HG03066 (cell line): ENCODE data around the gene DDX17.

ENCODE experiments used
- ATAC-seq: cut with Tn5 transposase; IDR thresholded peaks from one replicate; pipeline ENCODE4 v1.9.1; 2021; ENCODE audit warnings: low read depth; ENCODE audit not compliant: unreplicated experiment

The DDX17 gene

GRCh38 chr22:38506118-38506962 is at the start of gene DDX17:
Gene DDX17, minus strand, starts transcription at chr22:38506311.
- ATAC-seq, result peak; percentile 77

GRCh38 chr22:38554281-38554680 is 48.2 kb upstream of the DDX17 start:
- no peak for ATAC-seq

- no peak for ATAC-seq
Observed at GRCh38 chr22:38549101-38549894, 43.2 kb upstream of the DDX17 start.

GRCh38 chr22:38540701-38541100 is 34.6 kb upstream of the DDX17 start:
- no peak for ATAC-seq

- no peak for ATAC-seq
Observed at GRCh38 chr22:38531251-38531938, 25.3 kb upstream of the DDX17 start.

- ATAC-seq, result no peak
Observed at GRCh38 chr22:38524429-38524828, 18.3 kb upstream of the DDX17 start.

GRCh38 chr22:38523479-38523878 is 17.4 kb upstream of the DDX17 start:
- ATAC-seq, result no peak

GRCh38 chr22:38523029-38523428 is 16.9 kb upstream of the DDX17 start:
- ATAC-seq, result no peak

- ATAC-seq, result no peak
Observed at GRCh38 chr22:38519453-38520250, 13.5 kb upstream of the DDX17 start.

- no peak for ATAC-seq
Observed at GRCh38 chr22:38518620-38519019, 12.5 kb upstream of the DDX17 start.

GRCh38 chr22:38513063-38513462 is 7.0 kb upstream of the DDX17 start:
- no peak for ATAC-seq

- no peak for ATAC-seq
Observed at GRCh38 chr22:38510416-38510970, 4.4 kb upstream of the DDX17 start.

GRCh38 chr22:38505541-38506117 is 482 bp downstream of the DDX17 start:
- ATAC-seq, result no peak

GRCh38 chr22:38504731-38505540 is 1.2 kb downstream of the DDX17 start:
- ATAC-seq, result no peak

GRCh38 chr22:38503021-38503420 is 3.1 kb downstream of the DDX17 start:
- no peak for ATAC-seq

- no peak for ATAC-seq
Observed at GRCh38 chr22:38501797-38502672, 4.1 kb downstream of the DDX17 start.

GRCh38 chr22:38497869-38498268 is 8.2 kb downstream of the DDX17 start:
- ATAC-seq, result no peak

- ATAC-seq, result no peak
Observed at GRCh38 chr22:38494939-38495338, 11.2 kb downstream of the DDX17 start.
